Karpas-422 (cell line): Measurements from ENCODE around the gene RASL11B. TPM values are rescaled to one million over a fixed set of nuclear protein-coding genes. Genes with fewer than 3 reads are reported as not detected.

ENCODE experiments used
- DNase-seq: peaks from one replicate; pipeline ENCODE4 v3.0.0-alpha.2; 2015
- H2AFZ ChIP-seq: fragments of 200-600 bp; sonication (generic); 2 replicates; pipeline ENCODE4 v1.6.1; 2014; ENCODE audit warnings: antibody characterized with exemption, low read length, mixed read lengths
- H3K27ac ChIP-seq: fragments of 200-600 bp; sonication (generic); 2 replicates; pipeline ENCODE4 v1.5.1; 2014; ENCODE audit warnings: mild to moderate bottlenecking, low read length, moderate library complexity
- H3K27me3 ChIP-seq: fragments of 200-600 bp; sonication (generic); 2 replicates; pipeline ENCODE4 v1.6.1; 2014; ENCODE audit warnings: low read length, mixed read lengths
- H3K36me3 ChIP-seq: fragments of 200-600 bp; sonication (generic); 2 replicates; pipeline ENCODE4 v1.6.1; 2014; ENCODE audit warnings: low read length, mixed read lengths; ENCODE audit not compliant: insufficient read depth
- H3K4me1 ChIP-seq: fragments of 200-600 bp; sonication (generic); 2 replicates; pipeline ENCODE4 v1.6.1; 2014; ENCODE audit warnings: mild to moderate bottlenecking, low read length, mixed read lengths
- H3K4me2 ChIP-seq: fragments of 200-600 bp; sonication (generic); 2 replicates; pipeline ENCODE4 v1.6.1; 2014; ENCODE audit warnings: low read length, low read depth, mild to moderate bottlenecking; ENCODE audit not compliant: poor library complexity, severe bottlenecking
- H3K4me3 ChIP-seq: fragments of 200-600 bp; sonication (generic); 2 replicates; pipeline ENCODE4 v1.5.1; 2014; ENCODE audit warnings: mild to moderate bottlenecking, antibody characterized with exemption, low read length, mixed read lengths
- H3K79me2 ChIP-seq: fragments of 200-600 bp; sonication (generic); 2 replicates; pipeline ENCODE4 v1.6.1; 2014; ENCODE audit warnings: mild to moderate bottlenecking, low read length, mixed read lengths
- H3K9ac ChIP-seq: fragments of 200-600 bp; sonication (generic); 2 replicates; pipeline ENCODE4 v1.6.0; 2014; ENCODE audit warnings: low read length
- H3K9me2 ChIP-seq: fragments of 200-600 bp; sonication (generic), shearing (Covaris generic); replicated peaks from 2 replicates; pipeline ENCODE4 v1.6.0; 2014; ENCODE audit warnings: mild to moderate bottlenecking, low read length, moderate library complexity; ENCODE audit not compliant: insufficient read depth
- H3K9me3 ChIP-seq: fragments of 300-700, 200-600 bp; sonication (generic); 2 replicates; pipeline ENCODE4 v1.6.1; 2014; ENCODE audit warnings: low read length, mixed read lengths
- H4K20me1 ChIP-seq: fragments of 200-600 bp; sonication (generic); 2 replicates; pipeline ENCODE4 v1.6.1; 2014; ENCODE audit warnings: mild to moderate bottlenecking, antibody characterized with exemption, low read length, low read depth; ENCODE audit not compliant: insufficient read depth
- total RNA-seq: library from RNA; depleted of rRNA; stranded (reverse); fragments of >200 nt; shearing (Covaris generic); gene quantifications from 2 replicates; pipeline ENCODE4 v1.2.3, GENCODE V29; 2014; ENCODE audit warnings: low replicate concordance

The RASL11B gene
- total RNA-seq, 1 experiment from 2014 or later: not detected

- Histone ChIP-seq H3K4me3 (no peak overlapping the region), H4K20me1 (no peaks in the 10 kb centered on the region), H3K9ac (no peak overlapping the region), H3K4me2 (no peak overlapping the region), H3K79me2 (no peaks in the 10 kb centered on the region), H3K36me3 (no peaks in the 10 kb centered on the region), H3K4me1 (no peaks in the 10 kb centered on the region), H3K9me2 (no peaks in the 10 kb centered on the region), H2AFZ (no peak overlapping the region), H3K27me3 (no peaks in the 10 kb centered on the region), H3K27ac (no peak overlapping the region), H3K9me3 (no peaks in the 10 kb centered on the region)
- no peak for DNase-seq
Measured at GRCh38 chr4:52840531-52841370, 21.4 kb upstream of the RASL11B start.

DNA sequence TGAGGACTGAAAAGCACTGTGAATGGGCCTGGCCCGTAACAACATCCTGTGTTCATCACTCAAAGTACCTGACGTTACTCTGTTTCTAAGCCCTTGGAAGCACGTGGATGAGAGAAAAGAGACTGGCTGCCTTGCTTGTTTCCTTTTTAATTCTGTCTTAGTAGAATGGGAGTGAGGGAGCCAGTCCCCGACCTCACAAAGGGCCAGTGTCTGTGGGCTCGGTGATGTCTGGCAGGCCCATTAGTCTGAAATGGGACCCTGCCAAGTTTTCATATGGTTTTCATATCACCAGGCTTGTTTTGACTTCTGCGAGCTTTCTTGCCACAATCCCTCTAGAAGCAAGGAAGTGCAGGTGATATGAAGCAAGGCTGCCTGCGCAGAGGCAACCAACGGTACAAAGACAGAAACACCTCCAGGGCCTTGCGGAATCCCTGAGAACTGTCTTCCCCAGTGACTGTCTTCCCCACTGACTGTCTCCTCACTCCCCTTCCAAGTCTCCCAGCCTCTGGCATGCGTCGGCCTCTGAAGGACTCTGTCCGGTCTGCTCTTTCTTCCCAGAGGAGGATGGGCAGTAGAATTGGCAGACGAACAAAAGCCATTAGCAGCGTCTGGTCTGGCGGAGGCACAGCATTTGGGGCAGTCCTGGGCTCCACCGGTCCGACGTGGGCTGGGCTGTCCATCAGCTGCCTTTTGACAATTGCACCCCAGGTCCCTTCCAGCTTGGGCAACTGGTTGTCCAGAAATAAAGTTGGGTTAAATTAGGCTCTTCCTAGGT, 20.2 kb upstream of the RASL11B start:
- Histone ChIP-seq H3K27ac (no peak overlapping the region), H3K27me3 (no peaks in the 10 kb centered on the region), H3K9ac (no peak overlapping the region), H3K4me1 (no peaks in the 10 kb centered on the region), H3K79me2 (no peaks in the 10 kb centered on the region), H4K20me1 (no peaks in the 10 kb centered on the region), H3K4me3 (no peak overlapping the region), H2AFZ (no peak overlapping the region), H3K9me3 (no peaks in the 10 kb centered on the region), H3K4me2 (no peak overlapping the region), H3K9me2 (no peaks in the 10 kb centered on the region), H3K36me3 (no peaks in the 10 kb centered on the region)
- DNase-seq: no peak

- no peak overlapping the region for H2AFZ ChIP-seq
- no peaks in the 10 kb centered on the region for H3K36me3 ChIP-seq
- H4K20me1 ChIP-seq: no peaks in the 10 kb centered on the region
- H3K9me3 ChIP-seq: no peaks in the 10 kb centered on the region
- H3K4me1 ChIP-seq: no peaks in the 10 kb centered on the region
- DNase-seq: no peak
- no peaks in the 10 kb centered on the region for H3K79me2 ChIP-seq
- no peaks in the 10 kb centered on the region for H3K27me3 ChIP-seq
- H3K4me2 ChIP-seq: no peak overlapping the region
- H3K9ac ChIP-seq: no peak overlapping the region
- H3K4me3 ChIP-seq: no peak overlapping the region
- no peaks in the 10 kb centered on the region for H3K9me2 ChIP-seq
- H3K27ac ChIP-seq: no peak overlapping the region
Measured at GRCh38 chr4:52842792-52843191, 19.3 kb upstream of the RASL11B start.

GRCh38 chr4:52843351-52843750, 18.8 kb upstream of the RASL11B start:
- H3K4me1 ChIP-seq: no peaks in the 10 kb centered on the region
- H3K27me3 ChIP-seq: no peaks in the 10 kb centered on the region
- no peak overlapping the region for H2AFZ ChIP-seq
- no peak for DNase-seq
- H3K79me2 ChIP-seq: no peaks in the 10 kb centered on the region
- no peak overlapping the region for H3K4me3 ChIP-seq
- no peak overlapping the region for H3K27ac ChIP-seq
- H3K36me3 ChIP-seq: no peaks in the 10 kb centered on the region
- no peaks in the 10 kb centered on the region for H3K9me2 ChIP-seq
- H3K9ac ChIP-seq: no peak overlapping the region
- no peak overlapping the region for H3K4me2 ChIP-seq
- no peaks in the 10 kb centered on the region for H4K20me1 ChIP-seq
- no peaks in the 10 kb centered on the region for H3K9me3 ChIP-seq

DNA sequence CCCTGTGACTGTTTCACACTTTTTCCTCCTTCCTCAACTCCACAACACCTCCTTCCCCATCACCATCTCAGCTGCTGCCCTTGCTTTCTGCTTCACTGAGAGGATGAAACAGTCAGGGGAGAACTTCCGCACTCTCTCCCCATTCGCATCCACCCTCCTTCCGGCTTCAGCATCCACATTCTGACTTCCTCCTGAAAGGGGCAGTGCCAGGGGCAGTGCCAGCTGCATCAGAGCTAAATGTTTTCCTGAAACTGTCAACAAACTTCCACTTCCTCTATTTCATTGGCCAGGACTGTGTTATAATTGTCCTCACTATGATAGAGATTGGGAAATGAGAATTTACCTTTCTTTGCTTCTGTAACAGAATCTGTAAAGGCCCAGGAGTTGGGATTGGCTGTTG, 18.2 kb upstream of the RASL11B start:
- DNase-seq: peak; percentile 42
- Histone ChIP-seq H3K9me3 (no peaks in the 10 kb centered on the region), H3K4me1 (no peaks in the 10 kb centered on the region), H3K9me2 (no peaks in the 10 kb centered on the region), H4K20me1 (no peaks in the 10 kb centered on the region), H2AFZ (no peak overlapping the region), H3K4me3 (no peak overlapping the region), H3K27ac (no peak overlapping the region), H3K4me2 (no peak overlapping the region), H3K79me2 (no peaks in the 10 kb centered on the region), H3K36me3 (no peaks in the 10 kb centered on the region), H3K27me3 (no peaks in the 10 kb centered on the region), H3K9ac (no peak overlapping the region)

DNA sequence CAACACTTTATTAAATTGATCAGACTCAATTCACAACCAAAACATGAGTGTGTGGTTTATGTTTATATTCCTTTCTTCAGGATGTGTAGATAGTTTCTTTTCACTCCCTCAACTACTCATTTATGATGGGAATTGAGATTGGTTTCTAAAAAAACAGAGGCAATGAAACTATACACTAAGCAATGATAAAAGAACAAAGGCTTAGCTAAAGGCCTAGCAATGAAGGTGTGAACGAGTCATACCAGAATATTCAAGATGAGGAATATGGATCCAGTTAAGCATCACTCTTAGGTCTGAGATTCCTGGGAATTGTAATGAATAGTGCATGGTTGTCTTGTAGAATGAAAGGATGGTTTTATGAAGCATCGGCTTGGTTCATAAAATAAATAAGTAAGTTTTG, 17.5 kb upstream of the RASL11B start:
- Histone ChIP-seq H3K27me3 (no peaks in the 10 kb centered on the region), H3K4me2 (no peak overlapping the region), H3K9me3 (no peaks in the 10 kb centered on the region), H4K20me1 (no peaks in the 10 kb centered on the region), H3K36me3 (no peaks in the 10 kb centered on the region), H3K4me1 (no peaks in the 10 kb centered on the region), H3K27ac (no peak overlapping the region), H3K9ac (no peak overlapping the region), H3K9me2 (no peaks in the 10 kb centered on the region), H3K79me2 (no peaks in the 10 kb centered on the region), H3K4me3 (no peak overlapping the region), H2AFZ (no peak overlapping the region)
- no peak for DNase-seq

DNA sequence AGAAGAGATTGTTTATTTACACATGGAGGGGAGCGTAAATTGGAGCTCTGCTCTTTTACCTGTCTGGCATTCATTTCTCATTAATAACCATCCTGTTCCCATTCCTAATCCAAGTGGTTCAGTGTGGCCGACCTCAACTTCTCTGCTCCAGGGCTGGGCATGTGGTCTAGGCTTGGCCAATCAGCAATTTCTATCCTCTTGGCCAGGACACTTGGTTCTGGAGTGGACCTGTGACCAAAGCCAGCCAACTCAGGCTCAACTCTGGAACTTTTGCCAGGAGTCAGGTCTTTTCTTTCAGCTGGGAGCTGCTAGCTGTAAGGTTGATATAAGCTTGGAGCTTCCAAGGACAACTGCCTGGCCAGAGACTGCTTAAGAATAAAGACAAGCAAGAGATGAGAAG, 15.6 kb upstream of the RASL11B start:
- Histone ChIP-seq H3K9me3 (no peaks in the 10 kb centered on the region), H3K27ac (no peak overlapping the region), H4K20me1 (no peaks in the 10 kb centered on the region), H3K9ac (no peak overlapping the region), H3K4me2 (no peak overlapping the region), H3K36me3 (no peaks in the 10 kb centered on the region), H3K4me1 (no peaks in the 10 kb centered on the region), H3K9me2 (no peaks in the 10 kb centered on the region), H3K27me3 (no peaks in the 10 kb centered on the region), H3K4me3 (no peak overlapping the region), H2AFZ (no peak overlapping the region), H3K79me2 (no peaks in the 10 kb centered on the region)
- no peak for DNase-seq

DNA sequence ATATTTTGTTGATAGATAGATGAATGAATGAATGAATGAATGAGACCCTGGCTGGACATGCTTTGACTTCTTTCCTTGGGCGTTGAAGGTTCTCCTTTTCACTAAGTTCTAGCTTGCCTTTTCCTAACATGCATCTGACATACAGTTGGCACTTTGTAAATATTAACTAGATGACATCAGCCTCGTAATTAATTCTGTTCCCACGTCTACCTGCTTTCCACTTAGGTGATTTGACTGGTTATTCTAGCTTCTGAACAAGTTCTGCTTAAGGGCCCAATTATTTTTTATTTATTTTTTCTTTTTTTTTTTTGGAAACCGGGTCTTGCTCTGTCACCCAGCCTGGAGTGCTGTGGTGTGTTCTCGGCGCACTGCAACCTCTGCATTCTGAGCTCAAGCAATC, 13.9 kb upstream of the RASL11B start:
- DNase-seq: no peak

More for the DNA sequence above, 13.9 kb upstream of the RASL11B start:
- Histone ChIP-seq H3K27ac (no peak overlapping the region), H3K4me1 (no peaks in the 10 kb centered on the region), H3K36me3 (no peaks in the 10 kb centered on the region), H3K27me3 (no peaks in the 10 kb centered on the region), H3K9me3 (no peaks in the 10 kb centered on the region), H3K4me3 (no peak overlapping the region), H3K4me2 (no peak overlapping the region), H2AFZ (no peak overlapping the region), H3K9ac (no peak overlapping the region), H4K20me1 (no peaks in the 10 kb centered on the region), H3K79me2 (no peaks in the 10 kb centered on the region), H3K9me2 (no peaks in the 10 kb centered on the region)
